HPDE6-E6E7 (cell line): ENCODE results near the gene TYW5.
"Not testable (repeated sequence)": the region's sequence is repeated elsewhere in the genome, so short reads cannot be mapped to it uniquely, and the experiment has no call there.

ENCODE experiments used
- DNase-seq: peaks from one replicate; pipeline ENCODE4 v3.0.0; 2011; ENCODE audit warnings: missing footprints; ENCODE audit errors: extremely low spot score

TYW5 gene

DNA sequence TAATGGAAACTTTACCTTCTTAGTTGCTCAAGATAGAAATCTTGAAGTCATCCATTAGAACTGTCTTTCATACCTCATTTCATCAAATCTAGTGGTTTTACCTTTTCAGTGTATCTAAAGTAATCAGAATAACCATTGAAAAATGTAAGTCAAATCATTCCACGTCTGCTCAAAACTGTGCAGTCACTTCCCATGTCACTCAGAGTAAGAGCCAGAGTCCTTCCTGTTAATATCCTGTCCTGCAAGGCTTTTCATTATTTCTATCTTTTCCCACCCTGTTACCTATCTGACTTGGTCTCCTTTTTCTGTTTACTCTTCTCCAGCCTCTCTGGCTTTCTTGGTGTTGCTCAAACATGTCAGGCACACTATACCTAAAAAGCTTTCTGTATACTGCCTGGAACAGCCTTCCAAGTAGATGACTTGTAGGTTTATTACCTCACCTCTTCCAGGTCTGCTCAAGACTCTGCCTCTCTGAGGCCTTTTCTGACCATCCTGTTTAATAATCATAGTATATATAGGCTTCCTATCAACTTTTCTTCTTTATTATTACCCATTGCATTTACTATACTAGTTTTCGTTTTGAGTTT lies 40.8 kb downstream of the TYW5 start:
- DNase-seq = no peak

DNA sequence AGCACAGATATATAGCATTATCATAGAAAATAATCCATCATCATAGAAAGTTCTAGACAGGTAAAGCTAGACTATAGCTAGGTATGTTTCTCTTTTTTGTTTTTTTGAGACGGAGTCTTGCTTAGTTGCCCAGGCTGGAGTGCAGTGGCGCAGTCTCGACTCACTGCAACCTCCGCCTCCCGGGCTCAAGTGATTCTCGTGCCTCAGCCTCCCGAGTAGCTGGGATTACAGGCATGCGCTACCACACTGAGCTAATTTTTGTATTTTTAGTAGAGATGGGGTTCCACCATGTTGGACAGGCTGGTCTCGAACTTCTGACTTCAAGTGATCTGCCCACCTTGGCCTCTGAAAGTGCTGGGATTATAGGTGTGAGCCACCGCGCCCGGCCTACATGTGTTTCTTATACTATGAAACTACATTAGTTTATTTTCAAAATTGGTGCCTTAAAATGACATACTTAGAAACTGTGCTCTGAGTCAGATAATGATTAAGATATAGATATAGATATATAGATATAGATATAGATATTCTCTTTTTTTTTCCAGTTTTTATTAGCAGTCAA lies 42.7 kb downstream of the TYW5 start:
- DNase-seq = not testable (repeated sequence)

DNA sequence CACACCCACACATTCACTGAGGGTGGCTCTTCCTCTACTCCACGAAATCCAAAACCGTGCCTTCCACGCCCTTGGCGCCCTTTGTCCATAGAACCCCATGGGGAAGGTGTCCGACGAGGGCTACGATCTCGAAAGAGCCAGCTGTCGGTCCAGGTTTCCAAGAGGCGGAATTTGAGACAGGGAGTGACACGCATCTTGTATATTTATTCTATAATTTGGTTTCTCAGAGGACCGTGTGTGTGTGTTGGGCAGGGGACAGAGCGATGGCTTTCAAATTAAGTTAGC lies 43.5 kb downstream of the TYW5 start:
- DNase-seq = no peak

DNA sequence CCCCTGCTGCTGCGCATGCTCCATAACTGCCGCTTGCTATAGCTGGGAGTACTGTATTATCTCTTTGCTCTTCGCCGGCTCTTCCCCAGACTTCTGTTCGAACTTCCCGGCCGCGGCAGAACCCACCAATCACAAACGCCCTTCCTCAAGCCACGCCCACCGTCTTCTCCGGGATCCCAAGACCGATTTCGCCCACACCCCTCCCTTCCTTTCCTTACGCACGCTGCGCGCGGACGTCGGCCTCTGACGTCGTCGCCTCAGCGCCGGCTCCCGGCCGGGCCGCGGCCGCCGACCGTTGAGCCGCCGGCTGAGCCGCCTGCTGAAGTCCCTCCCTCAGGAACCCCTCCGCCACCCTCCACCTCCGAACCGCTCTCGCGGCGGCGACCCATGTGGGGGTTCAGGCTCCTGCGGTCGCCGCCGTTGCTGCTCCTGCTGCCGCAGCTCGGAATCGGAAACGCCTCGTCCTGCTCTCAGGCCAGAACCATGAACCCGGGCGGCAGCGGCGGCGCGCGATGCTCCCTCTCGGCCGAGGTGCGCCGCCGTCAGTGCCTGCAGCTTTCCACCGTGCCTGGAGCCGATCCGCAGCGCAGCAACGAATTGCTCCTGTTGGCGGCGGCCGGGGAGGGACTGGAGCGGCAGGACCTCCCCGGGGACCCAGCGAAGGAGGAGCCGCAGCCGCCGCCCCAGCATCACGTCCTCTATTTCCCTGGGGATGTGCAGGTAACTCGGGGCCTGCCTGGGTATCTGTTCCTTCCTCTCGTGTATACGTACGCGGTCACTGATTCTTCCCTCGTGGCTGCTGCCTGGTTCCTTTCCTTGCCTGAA lies 44.0 kb downstream of the TYW5 start, which contains the start of gene C2orf69:
Gene C2orf69, plus strand, starts transcription at position 242 of the 825 bp plus-strand sequence. Its CDS starts 146 bp downstream, at position 388.
- DNase-seq = peak; percentile 95

DNA sequence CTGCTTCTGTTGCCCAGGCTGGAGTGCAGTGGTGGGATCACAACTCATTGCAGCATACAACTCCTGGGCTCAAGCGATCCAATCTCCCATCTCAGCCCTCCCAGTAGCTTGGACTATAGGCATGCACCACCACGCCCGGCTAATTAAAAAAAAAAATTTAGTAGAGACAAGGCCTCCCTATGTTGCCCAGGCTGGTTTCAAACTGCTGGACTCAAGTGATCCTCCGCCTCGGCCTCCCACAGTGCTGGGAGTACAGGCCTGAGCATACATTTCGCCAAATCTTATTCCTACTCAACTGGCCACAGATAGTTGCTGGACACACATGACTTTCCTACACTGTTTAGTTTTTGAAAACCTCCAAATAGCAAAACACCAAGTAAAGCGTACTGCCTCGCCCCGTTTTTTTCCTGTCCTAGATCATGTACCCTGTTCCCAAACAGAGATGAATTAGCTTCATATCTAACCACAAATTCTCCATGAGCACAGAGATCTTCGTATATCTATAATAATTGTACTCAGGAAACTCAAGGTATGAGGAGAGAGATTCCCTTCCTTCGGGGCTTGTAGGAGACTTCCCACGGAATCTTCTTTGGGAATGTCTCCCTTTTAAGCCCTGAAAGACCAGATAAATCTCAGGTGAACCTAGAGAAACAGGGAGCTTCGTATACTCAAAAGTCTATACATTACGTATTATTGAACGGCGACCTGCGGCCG lies 44.8 kb downstream of the TYW5 start:
- DNase-seq = peak; percentile 2

DNA sequence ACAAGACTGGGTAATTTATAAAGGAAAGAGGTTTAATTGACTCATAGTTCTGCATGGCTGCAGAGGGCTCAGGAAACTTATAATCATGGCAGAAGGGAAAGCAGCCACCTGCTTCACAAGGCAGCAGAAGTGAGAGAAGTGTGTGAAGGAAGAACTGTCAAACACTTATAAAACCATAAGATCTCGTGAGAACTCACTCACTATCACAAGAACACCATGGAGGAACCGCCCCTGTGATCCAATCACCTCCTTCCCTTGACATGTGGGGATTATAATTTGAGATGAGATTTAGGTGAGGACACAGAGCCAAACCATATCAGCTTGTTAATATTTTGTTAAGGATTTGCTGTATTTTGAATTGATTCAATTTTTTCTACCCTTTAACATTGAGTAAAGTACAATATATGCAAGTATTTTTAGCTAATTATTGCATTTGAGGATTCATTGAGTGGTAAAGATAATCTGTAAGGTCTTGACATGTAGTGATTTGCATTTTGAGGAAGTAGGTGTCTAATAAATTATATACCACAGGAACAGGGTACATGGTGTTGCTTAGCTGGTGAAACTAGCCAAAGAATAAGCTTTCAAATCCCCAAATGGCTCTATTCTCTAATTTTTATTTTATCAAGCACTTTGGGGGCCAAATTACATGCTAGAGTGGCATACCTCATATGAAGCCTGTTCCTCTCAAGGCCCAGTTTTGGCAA lies 48.1 kb downstream of the TYW5 start:
- DNase-seq = no peak

DNA sequence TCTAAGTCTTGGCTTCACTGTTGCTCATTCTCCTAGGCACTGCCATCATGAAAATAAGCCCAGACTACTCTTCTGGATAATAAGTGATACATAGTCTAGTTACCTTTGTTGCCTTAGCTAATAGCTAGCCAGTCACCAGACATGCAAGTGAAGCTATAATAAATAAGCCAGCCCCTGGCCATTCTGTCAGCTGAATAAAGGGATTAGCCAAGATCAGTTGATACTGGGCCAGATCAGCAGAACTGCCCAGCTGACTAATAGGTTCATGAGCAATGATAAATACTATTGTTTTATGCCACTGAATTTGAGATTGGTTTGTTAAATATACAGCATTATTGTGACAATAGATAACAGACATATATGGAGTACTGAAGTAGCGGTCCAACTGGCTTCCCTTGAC lies 52.2 kb downstream of the TYW5 start:
- no peak for DNase-seq

DNA sequence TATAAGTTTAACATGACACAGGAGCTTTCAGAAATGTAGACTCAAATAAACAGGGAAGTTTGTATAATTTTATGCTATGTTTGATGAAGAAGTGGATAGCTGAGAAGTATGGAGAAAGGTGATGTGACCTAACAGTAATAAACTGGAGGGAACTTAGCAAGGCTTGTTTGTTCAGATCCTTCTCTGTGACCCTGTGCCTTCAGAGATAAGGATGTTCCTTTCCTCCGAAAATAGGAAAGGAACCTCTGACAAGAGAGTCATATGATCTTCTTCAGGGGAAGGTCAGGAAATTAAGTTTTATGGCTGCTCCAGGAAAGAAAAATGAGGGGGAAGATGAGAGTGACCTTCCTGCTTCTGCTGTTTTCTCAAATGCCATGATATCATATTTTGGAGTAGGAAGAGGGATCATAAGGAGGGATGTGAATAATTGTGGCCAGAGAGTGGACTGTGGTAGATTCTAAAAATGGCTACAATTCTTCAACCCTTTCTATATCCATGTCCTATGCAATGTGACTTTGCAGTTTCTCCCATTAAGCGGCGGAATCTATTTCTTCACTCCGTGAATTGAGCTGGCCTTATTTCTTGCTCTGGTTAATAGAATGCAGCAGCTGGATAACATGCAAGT lies 52.7 kb downstream of the TYW5 start:
- DNase-seq = no peak

DNA sequence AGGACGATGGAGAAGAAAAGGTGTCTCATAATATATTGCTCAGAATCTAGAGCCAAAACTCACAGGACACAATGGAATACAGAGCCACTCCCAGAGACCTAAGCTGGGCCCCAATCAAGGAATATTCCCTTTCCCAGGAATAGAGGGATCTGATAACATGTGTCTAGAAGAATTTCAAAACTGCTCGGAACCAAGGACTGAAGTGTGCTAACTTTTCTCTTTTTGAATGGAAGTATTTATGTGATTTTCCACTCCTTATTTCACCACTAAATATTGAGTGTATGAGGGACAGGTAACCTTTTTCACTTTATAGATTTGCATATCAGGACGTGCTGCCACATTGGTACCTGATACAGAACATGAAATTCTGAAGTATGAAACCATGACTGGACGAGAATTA lies 53.3 kb downstream of the TYW5 start:
- no peak for DNase-seq

DNA sequence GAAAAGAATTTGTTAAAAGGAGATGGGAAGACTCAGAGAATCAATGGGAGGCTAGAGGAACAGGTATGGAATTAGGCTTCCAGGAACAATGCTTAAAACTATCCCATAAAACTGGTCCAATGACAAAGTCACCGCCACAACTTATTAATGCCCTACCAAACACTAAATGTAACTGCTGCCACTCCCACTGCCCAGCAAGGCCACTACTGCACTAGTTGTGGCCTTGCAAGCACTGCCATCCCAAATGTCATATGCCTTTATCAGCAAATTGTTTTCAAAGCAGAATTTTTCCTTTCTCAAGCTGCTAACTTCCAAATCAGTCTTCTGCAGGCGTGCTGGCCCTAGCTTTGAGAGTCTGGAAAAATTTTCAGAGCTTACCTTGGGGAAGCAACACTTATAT lies 58.7 kb downstream of the TYW5 start:
- DNase-seq = no peak

DNA sequence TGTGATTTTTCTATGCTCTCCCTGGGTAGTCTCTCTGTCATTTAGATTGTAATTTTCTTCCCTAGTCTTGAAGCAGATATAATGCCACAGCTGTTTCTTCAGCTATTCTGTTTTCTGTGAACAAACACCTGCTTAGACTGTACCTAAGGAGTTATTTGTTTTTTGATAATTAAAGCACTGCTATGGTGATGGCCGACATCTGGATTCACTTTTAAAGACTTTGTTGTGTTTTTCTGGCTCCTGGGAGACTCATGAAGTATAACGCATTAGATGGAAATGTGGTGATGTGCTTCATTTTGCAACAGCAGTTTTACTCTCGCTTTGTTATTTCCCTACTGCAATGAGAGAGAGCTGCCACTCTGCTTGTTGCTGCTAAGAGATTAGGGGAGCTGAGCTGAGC lies 59.9 kb downstream of the TYW5 start:
- no peak for DNase-seq

DNA sequence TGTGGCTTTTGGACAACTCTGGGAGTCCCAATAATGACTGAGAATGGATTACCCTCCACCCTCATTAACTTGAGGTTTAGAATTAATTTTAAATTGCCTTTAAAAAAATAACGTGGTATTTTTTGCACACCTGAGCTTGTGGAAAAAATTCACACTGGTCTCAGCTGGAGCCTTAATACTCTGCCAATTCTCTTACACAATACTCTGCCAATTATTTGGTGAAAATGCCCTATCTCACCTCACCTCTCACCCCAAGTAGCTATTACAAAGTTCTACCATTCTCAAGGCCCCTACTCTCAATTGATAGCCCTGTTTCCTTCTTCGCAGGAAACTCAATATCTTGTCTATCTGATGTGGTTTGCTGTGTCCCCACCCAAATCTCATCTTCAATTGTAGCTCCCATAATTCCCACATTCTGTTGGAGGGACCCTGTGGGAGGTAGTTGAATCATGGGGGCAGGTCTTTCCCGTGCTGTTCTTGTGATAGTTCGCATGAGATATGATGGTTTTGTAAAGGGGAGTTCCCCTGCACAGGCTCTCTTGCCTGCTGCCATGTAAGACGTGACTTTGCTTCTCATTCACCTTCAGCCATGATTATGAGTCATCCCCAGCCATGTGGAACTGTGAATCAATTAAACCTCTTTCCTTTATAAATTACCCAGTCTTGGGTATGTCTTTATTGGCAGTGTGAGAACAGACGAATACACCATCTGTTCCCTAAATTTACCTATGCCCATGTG lies 71.6 kb downstream of the TYW5 start:
- DNase-seq = no peak

DNA sequence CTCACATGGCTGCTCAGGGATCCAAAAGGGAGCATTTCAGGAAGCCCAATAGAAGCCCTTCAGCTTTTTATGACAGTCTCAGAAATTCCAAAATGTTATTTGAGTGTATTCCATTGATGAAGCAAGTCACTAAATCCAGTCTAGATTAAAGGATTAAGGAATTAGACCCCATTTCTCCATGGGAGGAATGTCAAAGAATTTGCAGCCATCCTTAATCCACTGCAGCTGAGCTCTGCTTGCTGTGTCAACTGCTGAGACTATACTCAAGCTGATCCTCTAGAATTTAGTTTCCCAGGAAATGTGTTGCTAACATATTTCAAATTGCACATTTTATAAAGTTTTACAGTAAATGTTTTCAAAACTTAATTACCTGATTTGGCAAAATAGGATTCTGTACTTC lies 72.6 kb downstream of the TYW5 start:
- DNase-seq = no peak
